ENCODE results near the gene TRIP12.

Gene TRIP12

GRCh38 chr2:229917793-229918192 is 4.0 kb downstream of the TRIP12 start:
- DNase-seq, result no peak

DNA sequence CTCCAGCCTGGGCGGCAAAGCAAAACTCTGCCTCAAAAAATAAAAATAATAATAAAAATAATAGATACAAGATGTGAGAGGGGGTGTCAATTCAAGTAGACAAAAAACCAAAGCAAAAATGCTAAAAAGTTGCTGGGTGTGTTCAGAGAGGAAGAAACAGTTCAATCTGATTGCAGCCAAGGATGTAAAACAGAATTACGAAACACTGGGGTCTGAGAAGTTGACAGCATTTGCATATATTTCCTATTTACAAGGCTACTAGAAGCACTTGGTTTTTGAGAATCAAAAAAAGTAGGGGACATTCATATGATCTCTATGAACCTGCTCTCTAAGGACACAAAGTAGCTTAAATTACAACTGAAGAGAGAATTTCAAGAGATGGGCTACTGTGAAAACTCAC is 7.6 kb downstream of the TRIP12 start:
- DNase-seq, result no peak

GRCh38 chr2:229910832-229911412 is 10.9 kb downstream of the TRIP12 start:
- DNase-seq, result no peak

DNA sequence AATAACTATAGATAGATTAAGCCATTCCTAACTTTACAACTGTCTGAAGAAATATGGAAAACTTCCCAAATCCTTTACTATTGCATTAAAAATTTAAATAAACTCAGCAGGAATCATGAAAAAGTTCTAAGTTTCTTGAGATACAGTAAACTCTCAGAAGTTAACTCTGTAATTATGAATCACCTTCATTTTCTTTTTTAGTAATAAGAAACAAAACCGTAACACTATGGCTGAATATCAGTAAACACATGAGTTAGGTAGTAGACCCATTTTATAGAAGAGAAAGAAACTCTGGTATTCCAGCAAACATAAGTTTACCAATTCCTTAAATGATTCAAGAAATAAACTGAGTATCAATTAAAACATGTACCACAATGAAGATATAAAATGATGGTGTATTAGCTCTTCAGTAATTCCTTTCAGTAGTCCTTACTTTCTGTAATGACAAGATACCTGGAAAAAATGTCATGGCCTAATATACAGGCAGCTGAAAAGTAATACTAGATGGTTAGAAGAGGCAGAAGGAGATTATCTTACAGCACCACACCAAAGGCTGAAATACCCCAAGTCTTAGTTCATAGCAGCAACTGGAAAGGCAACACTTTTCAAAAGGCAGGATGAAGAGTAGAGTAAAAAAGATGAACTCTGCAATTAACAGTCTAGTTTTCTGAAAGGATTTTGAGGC is 11.5 kb downstream of the TRIP12 start:
- DNase-seq, result no peak

- DNase-seq, result no peak
Measured at GRCh38 chr2:229909090-229909489, 12.7 kb downstream of the TRIP12 start.

DNA sequence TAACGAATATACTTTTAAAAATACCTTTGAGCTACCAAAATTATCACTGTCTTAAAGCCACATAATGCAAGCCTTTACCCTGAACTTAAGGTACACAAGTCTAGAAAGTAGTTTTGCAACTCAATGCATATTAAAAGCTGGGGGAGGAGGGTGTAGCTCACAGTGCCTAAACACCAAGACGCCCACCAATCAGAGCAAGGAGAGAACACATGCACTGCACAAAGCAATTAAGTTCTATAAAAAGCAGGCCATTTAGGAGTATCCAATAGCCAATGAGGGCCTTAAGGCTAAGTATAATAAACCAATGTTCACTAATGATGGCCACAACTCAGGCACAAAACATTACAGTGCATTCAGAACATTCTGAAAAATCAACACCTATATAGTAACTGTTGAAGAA is 16.2 kb downstream of the TRIP12 start:
- DNase-seq, result no peak

GRCh38 chr2:229903037-229903436 is 18.8 kb downstream of the TRIP12 start:
- no peak for DNase-seq

DNA sequence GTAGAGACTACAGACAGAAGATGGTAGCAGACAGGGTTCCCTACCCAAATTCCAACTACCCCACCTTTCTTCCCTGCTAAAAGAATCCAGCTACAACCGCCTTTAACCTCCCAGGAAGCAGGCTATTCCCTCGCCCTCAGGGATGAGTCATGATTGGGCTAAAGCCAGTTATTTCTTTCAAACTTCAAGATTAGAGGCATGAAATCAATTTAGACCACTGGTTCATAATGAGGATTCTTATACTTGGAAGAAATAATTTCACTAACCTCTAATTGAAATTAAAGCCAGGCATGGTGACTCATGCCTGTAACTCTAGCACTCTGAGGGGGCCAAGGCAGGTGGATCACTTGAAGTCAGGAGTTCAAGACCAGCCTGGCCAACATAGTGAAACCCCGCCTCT is 20.0 kb downstream of the TRIP12 start:
- DNase-seq, result no peak

GRCh38 chr2:229900514-229900913 is 21.3 kb downstream of the TRIP12 start:
- DNase-seq, result peak; percentile 13 to 23

- DNase-seq, result no peak
Measured at GRCh38 chr2:229900012-229900411, 21.8 kb downstream of the TRIP12 start.

DNA sequence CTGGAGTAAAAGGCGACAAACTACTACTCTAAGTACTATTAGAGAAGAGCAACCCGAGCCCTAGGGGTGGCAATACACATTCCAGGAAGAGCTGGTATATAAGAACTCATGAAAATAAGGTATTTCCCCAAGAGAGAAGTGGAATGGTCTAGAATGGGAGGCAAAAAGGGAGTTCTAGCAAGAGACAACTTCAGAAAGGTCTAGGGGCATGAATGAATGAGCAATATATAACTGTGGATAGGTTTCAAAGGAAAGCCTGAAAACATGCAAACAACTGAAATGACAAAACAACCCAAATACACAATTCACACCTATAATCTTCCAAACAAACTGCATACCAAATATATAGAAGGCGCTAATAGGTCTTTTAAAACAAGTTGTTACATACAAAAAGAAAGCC is 22.2 kb downstream of the TRIP12 start:
- DNase-seq, result no peak

DNA sequence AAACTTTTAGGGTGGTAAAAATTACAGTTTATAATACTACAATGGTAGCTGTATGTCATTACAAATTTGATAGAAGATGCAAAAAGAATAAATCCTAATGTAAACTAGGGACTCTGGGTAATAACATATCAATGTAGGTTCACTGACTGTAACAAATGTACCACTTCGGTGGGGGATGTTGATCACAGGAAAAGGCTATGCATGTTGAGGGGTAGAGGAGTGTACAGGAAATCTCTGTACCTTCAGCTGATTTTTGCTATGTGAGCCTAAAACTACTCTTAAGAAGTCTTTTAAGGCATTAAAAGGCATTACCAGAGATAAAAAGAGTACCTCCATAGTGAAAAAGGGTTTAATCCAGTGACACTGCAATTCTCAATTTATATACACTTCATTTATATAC is 25.0 kb downstream of the TRIP12 start:
- no peak for DNase-seq

- DNase-seq, result no peak
Measured at GRCh38 chr2:229889023-229889422, 32.8 kb downstream of the TRIP12 start.

- no peak for DNase-seq
Measured at GRCh38 chr2:229888031-229888430, 33.8 kb downstream of the TRIP12 start.

GRCh38 chr2:229887441-229887840 is 34.4 kb downstream of the TRIP12 start:
- no peak for DNase-seq

GRCh38 chr2:229884775-229885699 is 36.8 kb downstream of the TRIP12 start:
- DNase-seq, result no peak

- no peak for DNase-seq
Measured at GRCh38 chr2:229882583-229882982, 39.2 kb downstream of the TRIP12 start.

GRCh38 chr2:229880892-229881586 is 40.8 kb downstream of the TRIP12 start:
- no peak for DNase-seq

DNA sequence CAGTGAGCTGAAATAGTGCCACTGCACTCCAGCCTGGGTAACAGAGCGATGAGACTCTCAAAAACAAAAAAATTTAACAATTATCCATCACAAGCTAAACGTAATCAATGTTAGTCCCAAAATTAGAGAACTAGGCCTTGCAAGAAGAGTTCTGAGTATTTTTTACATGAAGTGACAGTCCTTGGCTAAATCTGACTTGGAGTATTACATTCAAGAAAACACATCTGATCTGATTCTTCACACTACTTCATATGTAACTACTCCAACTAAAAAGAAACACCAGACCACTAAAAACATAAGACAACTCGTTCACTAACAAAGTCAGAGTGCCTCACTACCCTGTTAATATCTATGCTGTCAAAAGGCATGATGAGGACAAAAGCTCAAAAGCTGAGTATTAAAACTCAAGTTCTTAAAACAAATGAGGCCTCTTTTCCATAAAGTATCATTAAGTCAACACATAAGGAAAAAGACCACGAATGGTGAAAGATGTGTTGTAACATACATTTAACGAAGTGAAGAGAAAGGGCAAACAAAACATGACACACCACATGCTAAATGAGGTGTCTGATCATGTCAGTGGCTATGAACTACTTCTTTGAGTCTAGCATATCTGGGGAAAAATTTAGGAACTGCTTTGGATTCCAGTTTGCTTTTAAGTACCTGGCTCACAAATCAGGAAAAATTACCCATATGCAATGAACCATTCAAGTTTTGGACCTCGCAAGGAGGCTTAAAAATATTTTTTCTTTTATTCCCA is 42.4 kb downstream of the TRIP12 start:
- DNase-seq, result no peak

- no peak for DNase-seq
Measured at GRCh38 chr2:229875549-229875948, 46.3 kb downstream of the TRIP12 start.

- DNase-seq, result no peak
Measured at GRCh38 chr2:229874647-229875046, 47.2 kb downstream of the TRIP12 start.

- DNase-seq, result no peak
Measured at GRCh38 chr2:229873123-229873581, 48.7 kb downstream of the TRIP12 start.

Measured in activated CD4-positive, alpha-beta T cell treated with anti-CD3 and anti-CD28 coated beads, Interleukin-2, amount 50 U/mL, for 48 hours (primary cell).